ENCODE results near the gene NACC1.
A peak's percentile ranks its signal among the peaks of the same experiment; 100 is the strongest.

GRCh38 chr19:13116282-13117175 lies 1.5 kb upstream of the NACC1 start, which contains the start of gene TRMT1:
- TF ChIP-seq CTCF (IDR thresholded peaks at IDR 0.05): peak in 1 of 7 experiments; percentile 6
- TF ChIP-seq POLR2A (IDR thresholded peaks at IDR 0.05): no peak
- TF ChIP-seq POLR2AphosphoS5 (IDR thresholded peaks at IDR 0.05): peak; percentile 77 to 95 (median 87)

All from stomach (tissue), 4 donors.